HepG2 (cell line): ENCODE data around the gene METAP1D. TPM values are rescaled to one million over a fixed set of nuclear protein-coding genes. Genes with fewer than 3 reads are reported as not detected.

Experiments used
- AKAP8 ChIP-seq: sonication (generic); formaldehyde crosslinking; IDR thresholded peaks from 2 replicates; pipeline ENCODE4 v1.5.1; 2020; ENCODE audit warnings: mild to moderate bottlenecking, missing genetic modification reagents
- CCDC6 ChIP-seq: sonication (generic); formaldehyde crosslinking; IDR thresholded peaks from 2 replicates; pipeline ENCODE4 v1.8.1; 2022; ENCODE audit warnings: mild to moderate bottlenecking, missing genetic modification reagents, moderate library complexity
- CREB1 ChIP-seq, 2 experiments: fragments of 450-650 bp in 1 of 2; IDR thresholded peaks; 2 replicates each; pipeline ENCODE4 v1.6.1; 2016 to 2017; ENCODE audit warnings: control low read depth in 1 of 2, mild to moderate bottlenecking in 1 of 2, missing compliant biosample characterization in 1 of 2, missing genetic modification characterization in 1 of 2
- DNMT1 ChIP-seq: sonication (generic); formaldehyde crosslinking; IDR thresholded peaks from 2 replicates; pipeline ENCODE4 v1.5.1; 2020; ENCODE audit warnings: mild to moderate bottlenecking, missing genetic modification reagents
- EEA1 ChIP-seq: sonication (generic); formaldehyde crosslinking; IDR thresholded peaks from 2 replicates; pipeline ENCODE4 v1.5.1; 2020; ENCODE audit warnings: mild to moderate bottlenecking, missing genetic modification reagents, borderline replicate concordance
- HNRNPL ChIP-seq: fragments of 200-400 bp; formaldehyde crosslinking; IDR thresholded peaks from 2 replicates; pipeline ENCODE4 v1.6.1; 2017; ENCODE audit warnings: mild to moderate bottlenecking, low read depth, low read length
- NFE2 ChIP-seq: sonication (generic); formaldehyde crosslinking; IDR thresholded peaks from 2 replicates; pipeline ENCODE4 v1.4.0; 2020; ENCODE audit warnings: missing genetic modification reagents
- RCOR2 ChIP-seq: IDR thresholded peaks from 2 replicates; pipeline ENCODE4 v1.6.1; 2016; ENCODE audit warnings: missing biosample characterization, missing genetic modification reagents
- TAF1 ChIP-seq: sonication (generic); formaldehyde crosslinking; IDR thresholded peaks from 2 replicates; pipeline ENCODE4 v1.4.0; 2020; ENCODE audit warnings: missing genetic modification reagents
- ZBTB1 ChIP-seq: sonication (generic); formaldehyde crosslinking; IDR thresholded peaks from 2 replicates; pipeline ENCODE4 v1.4.0; 2020; ENCODE audit warnings: missing genetic modification reagents, borderline replicate concordance
- ZHX2 ChIP-seq, 2 experiments: sonication (generic) in 1 of 2; formaldehyde crosslinking in 1 of 2; IDR thresholded peaks; 2 replicates each; pipeline versions ENCODE4 v1.6.1 to v1.9.0; 2014 to 2022; ENCODE audit warnings: antibody characterized with exemption in 1 of 2, borderline replicate concordance in 1 of 2, inconsistent platforms in 1 of 2, low read depth in 1 of 2, missing genetic modification reagents in 1 of 2
- ZNF432 ChIP-seq: sonication (generic); formaldehyde crosslinking; IDR thresholded peaks from 2 replicates; pipeline ENCODE4 v1.5.0; 2020; ENCODE audit warnings: missing genetic modification reagents, mild to moderate bottlenecking, borderline replicate concordance
- ZNF513 ChIP-seq: sonication (generic); formaldehyde crosslinking; conservative IDR thresholded peaks from 2 replicates; pipeline ENCODE4 v1.5.0; 2020; ENCODE audit warnings: missing genetic modification reagents
- ZNF577 ChIP-seq: sonication (generic); formaldehyde crosslinking; IDR thresholded peaks from 2 replicates; pipeline ENCODE4 v1.4.0; 2020; ENCODE audit warnings: mild to moderate bottlenecking, low read depth, missing genetic modification reagents, borderline replicate concordance
- ZNF589 ChIP-seq: sonication (generic); formaldehyde crosslinking; conservative IDR thresholded peaks from 2 replicates; pipeline ENCODE4 v1.8.0; 2022; ENCODE audit warnings: mild to moderate bottlenecking, moderate library complexity, missing genetic modification reagents
- polyA plus RNA-seq, 8 experiments: library from polyadenylated mRNA; depleted of rRNA in 3 of 8; stranded (reverse) in 7 of 8; unstranded in 1 of 8; fragments of >200 nt; fragmentation: Illumina TruSeq in 4 of 8; extraction: Trizol in 4 of 8; gene quantifications; 2 replicates each; pipeline versions ENCODE4 v1.2.1 to v1.2.3, GENCODE V29; 2011 to 2016; ENCODE audit warnings: low read depth in 4 of 8, missing spikeins in 1 of 8, mixed read lengths in 1 of 8; ENCODE audit not compliant: insufficient read depth in 1 of 8
- total RNA-seq, 5 experiments: library from RNA; depleted of rRNA; stranded (reverse); fragments of >200 nt; fragmentation: Illumina TruSeq; extraction: Trizol; gene quantifications; 2 replicates each; pipeline ENCODE4 v1.2.3, GENCODE V29; 2016; ENCODE audit warnings: low read depth in 1 of 5
- TF ChIP-seq, protein P1 (sequence below): sonication (generic); formaldehyde crosslinking; IDR thresholded peaks from 2 replicates; pipeline ENCODE4 v1.4.0; 2020; ENCODE audit warnings: missing genetic modification reagents
- TF ChIP-seq, protein P2 (sequence below): sonication (generic); formaldehyde crosslinking; IDR thresholded peaks from 2 replicates; pipeline ENCODE4 v1.4.0; 2020; ENCODE audit warnings: mild to moderate bottlenecking, missing genetic modification reagents

Gene METAP1D
- total and polyA plus RNA-seq, 2 of the 13 experiments (the other 11 are each of a cell fraction or from before 2014, with no cell fraction given), result 14.7 to 21.6 TPM

DNA sequence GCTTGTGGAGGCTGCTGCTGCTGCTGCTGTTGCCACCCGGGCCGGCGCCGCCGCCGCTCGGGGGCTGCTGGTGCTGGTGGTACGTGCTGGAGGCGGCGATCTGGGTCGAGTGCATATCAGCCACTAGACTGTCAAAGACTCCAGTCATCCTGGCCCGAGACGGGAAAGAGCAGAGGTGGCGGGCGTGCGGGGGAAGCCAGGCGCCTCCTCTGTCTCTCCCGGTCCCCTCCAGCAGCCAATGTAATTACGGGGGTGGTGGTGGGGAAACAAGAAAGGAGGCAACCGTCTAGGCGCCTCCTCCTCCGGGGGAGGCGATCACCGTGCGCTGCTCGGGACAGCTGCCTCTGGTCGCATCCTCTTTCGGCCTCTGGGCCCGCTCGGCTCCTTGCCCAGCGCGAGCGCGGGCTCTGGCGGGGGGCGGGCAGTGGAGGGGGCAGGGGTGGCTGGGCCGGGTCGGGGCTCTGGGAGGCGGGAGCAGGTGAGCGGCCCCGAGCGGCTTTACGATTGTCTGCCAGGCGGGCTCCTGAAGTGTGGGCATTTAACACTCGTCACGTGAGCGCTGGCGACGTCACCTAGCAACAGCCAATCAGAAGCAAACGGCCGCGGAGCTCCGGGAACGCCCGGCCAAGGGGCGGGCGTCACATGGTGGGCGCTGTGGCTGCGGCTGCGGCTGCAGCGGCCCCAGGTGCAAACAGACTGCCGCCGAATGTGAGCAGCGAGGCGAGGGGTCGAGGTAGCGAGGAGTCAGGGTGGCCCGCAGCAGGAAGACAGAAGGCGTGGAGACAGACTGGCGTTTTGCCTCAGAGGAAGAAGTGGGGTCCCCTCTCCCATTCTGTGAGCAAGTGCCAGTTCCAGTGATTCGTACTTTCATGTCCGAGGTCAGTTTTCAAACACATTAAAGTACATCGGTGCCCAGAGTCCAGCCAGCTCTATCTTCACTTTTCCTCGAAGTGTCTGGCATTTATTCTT lies 102.9 kb downstream of the METAP1D start, which contains the start of gene DLX2 (continued):
- TF ChIP-seq ZNF513 (CRISPR knock-in tag) (no peak), DNMT1 (CRISPR knock-in tag) (no peak), ZNF577 (CRISPR knock-in tag) (no peak), NFE2 (CRISPR knock-in tag) (0 out of 2 replicates have a peak, but pooled peaks have one; percentile 28), CREB1 (IDR thresholded peaks at IDR 0.05) (peak; percentile 91), CREB1 (CRISPR knock-in tag; IDR thresholded peaks at IDR 0.05) (peak; percentile 70), AKAP8 (CRISPR knock-in tag) (no peak), EEA1 (CRISPR knock-in tag) (no peak), ZNF432 (CRISPR knock-in tag) (no peak), TAF1 (CRISPR knock-in tag) (peak; percentile 55; the same call in 1 of the 2 replicates), CCDC6 (peak; percentile 86), ZHX2 (IDR thresholded peaks at IDR 0.05; ENCODE audit: low read depth) (peak; percentile 43; the same call in 1 of the 2 replicates), ZHX2 (CRISPR knock-in tag; IDR thresholded peaks at IDR 0.05; ENCODE audit: borderline replicate concordance) (peak; percentile 98), HNRNPL (peak; percentile 66; the same call in 1 of the 2 replicates), ZBTB1 (0 out of 2 replicates have a peak, but pooled peaks have one; percentile 83), ZNF589 (CRISPR knock-in tag) (no peak), RCOR2 (peak; percentile 34; the same call in 1 of the 2 replicates)
- TF ChIP-seq, protein P1, sequence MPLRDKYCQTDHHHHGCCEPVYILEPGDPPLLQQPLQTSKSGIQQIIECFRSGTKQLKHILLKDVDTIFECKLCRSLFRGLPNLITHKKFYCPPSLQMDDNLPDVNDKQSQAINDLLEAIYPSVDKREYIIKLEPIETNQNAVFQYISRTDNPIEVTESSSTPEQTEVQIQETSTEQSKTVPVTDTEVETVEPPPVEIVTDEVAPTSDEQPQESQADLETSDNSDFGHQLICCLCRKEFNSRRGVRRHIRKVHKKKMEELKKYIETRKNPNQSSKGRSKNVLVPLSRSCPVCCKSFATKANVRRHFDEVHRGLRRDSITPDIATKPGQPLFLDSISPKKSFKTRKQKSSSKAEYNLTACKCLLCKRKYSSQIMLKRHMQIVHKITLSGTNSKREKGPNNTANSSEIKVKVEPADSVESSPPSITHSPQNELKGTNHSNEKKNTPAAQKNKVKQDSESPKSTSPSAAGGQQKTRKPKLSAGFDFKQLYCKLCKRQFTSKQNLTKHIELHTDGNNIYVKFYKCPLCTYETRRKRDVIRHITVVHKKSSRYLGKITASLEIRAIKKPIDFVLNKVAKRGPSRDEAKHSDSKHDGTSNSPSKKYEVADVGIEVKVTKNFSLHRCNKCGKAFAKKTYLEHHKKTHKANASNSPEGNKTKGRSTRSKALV, result peak; percentile 89
- TF ChIP-seq, protein P2, sequence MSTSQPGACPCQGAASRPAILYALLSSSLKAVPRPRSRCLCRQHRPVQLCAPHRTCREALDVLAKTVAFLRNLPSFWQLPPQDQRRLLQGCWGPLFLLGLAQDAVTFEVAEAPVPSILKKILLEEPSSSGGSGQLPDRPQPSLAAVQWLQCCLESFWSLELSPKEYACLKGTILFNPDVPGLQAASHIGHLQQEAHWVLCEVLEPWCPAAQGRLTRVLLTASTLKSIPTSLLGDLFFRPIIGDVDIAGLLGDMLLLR (CRISPR knock-in tag), result peak; percentile 98
